HEK293T (cell line): ENCODE results near the gene ME3.

Experiments
- CTCF ChIA-PET: fragments of 350-600 bp; formaldehyde crosslinking; extraction: SDS; loops from one replicate; lab custom pipeline; 2021; ENCODE audit warnings: antibody characterized with exemption, inconsistent platforms; lab: Yijun Ruan, JAX
- POLR2A ChIA-PET: fragments of 350-600 bp; formaldehyde crosslinking; extraction: SDS; loops from one replicate; lab custom pipeline; 2020; ENCODE audit warnings: antibody characterized with exemption, inconsistent platforms; lab: Yijun Ruan, JAX
- DNase-seq: peaks from one replicate; pipeline ENCODE4 v3.0.0; 2012; ENCODE audit warnings: mixed read lengths; ENCODE audit errors: extremely low spot score
- ARNT ChIP-seq: fragments of 450-650 bp; IDR thresholded peaks from 2 replicates; pipeline ENCODE4 v1.6.1; 2017; ENCODE audit warnings: mild to moderate bottlenecking
- BHLHE40 ChIP-seq: fragments of 450-650 bp; IDR thresholded peaks from 2 replicates; pipeline ENCODE4 v1.6.1; 2016; ENCODE audit warnings: mild to moderate bottlenecking, moderate library complexity, borderline replicate concordance
- CTBP1 ChIP-seq: fragments of 450-650 bp; IDR thresholded peaks from 2 replicates; pipeline ENCODE4 v1.6.1; 2016; ENCODE audit warnings: borderline replicate concordance
- ELF4 ChIP-seq: fragments of 450-650 bp; IDR thresholded peaks from 2 replicates; pipeline ENCODE4 v1.6.1; 2017; ENCODE audit warnings: antibody characterized with exemption
- FOXA1 ChIP-seq: fragments of 450-650 bp; IDR thresholded peaks from 2 replicates; pipeline ENCODE4 v1.6.1; 2016; ENCODE audit warnings: mild to moderate bottlenecking
- FOXK2 ChIP-seq: fragments of 450-650 bp; IDR thresholded peaks from 2 replicates; pipeline ENCODE4 v1.6.1; 2016; ENCODE audit warnings: mild to moderate bottlenecking
- FOXM1 ChIP-seq: fragments of 450-650 bp; IDR thresholded peaks from 2 replicates; pipeline ENCODE4 v1.6.1; 2017; ENCODE audit warnings: mild to moderate bottlenecking, borderline replicate concordance
- HDGF ChIP-seq: fragments of 450-650 bp; IDR thresholded peaks from 2 replicates; pipeline ENCODE4 v1.6.1; 2017; ENCODE audit warnings: antibody characterized with exemption, borderline replicate concordance
- L3MBTL2 ChIP-seq: fragments of 450-650 bp; conservative IDR thresholded peaks from 2 replicates; pipeline ENCODE4 v1.6.1; 2016; ENCODE audit warnings: mild to moderate bottlenecking
- LEF1 ChIP-seq: fragments of 450-650 bp; IDR thresholded peaks from 2 replicates; pipeline ENCODE4 v1.6.1; 2017; ENCODE audit warnings: mild to moderate bottlenecking, borderline replicate concordance
- NFRKB ChIP-seq: fragments of 450-650 bp; IDR thresholded peaks from 2 replicates; pipeline ENCODE4 v1.6.1; 2016; ENCODE audit warnings: mild to moderate bottlenecking, moderate library complexity
- PKNOX1 ChIP-seq: fragments of 450-650 bp; IDR thresholded peaks from 2 replicates; pipeline ENCODE4 v1.6.1; 2016
- SP1 ChIP-seq: fragments of 450-650 bp; IDR thresholded peaks from 2 replicates; pipeline ENCODE4 v1.6.1; 2017
- SUZ12 ChIP-seq: fragments of 450-650 bp; IDR thresholded peaks from 2 replicates; pipeline ENCODE4 v1.6.1; 2016; ENCODE audit warnings: mild to moderate bottlenecking
- TARDBP ChIP-seq: fragments of 450-650 bp; IDR thresholded peaks from 2 replicates; pipeline ENCODE4 v1.6.1; 2016
- ZNF384 ChIP-seq: fragments of 450-650 bp; IDR thresholded peaks from 2 replicates; pipeline ENCODE4 v1.6.1; 2016

Gene ME3

GRCh38 chr11:86673872-86674750, 1.7 kb upstream of the ME3 start:
- ChIA-PET CTCF (no interaction called here), POLR2A (no interaction called here)
- DNase-seq = no peak
- TF ChIP-seq TARDBP = no peak
- no peak for TF ChIP-seq ZNF384
- no peak for TF ChIP-seq BHLHE40
- TF ChIP-seq FOXM1 = no peak
- TF ChIP-seq CTBP1 = no peak
- no peak for TF ChIP-seq L3MBTL2
- no peak for TF ChIP-seq NFRKB
- no peak for TF ChIP-seq ARNT
- no peak for TF ChIP-seq SUZ12
- TF ChIP-seq HDGF = no peak
- TF ChIP-seq ELF4 = no peak

GRCh38 chr11:86673055-86673843, 833 bp upstream of the ME3 start:
- ChIA-PET CTCF (no interaction called here), POLR2A (no interaction called here)
- no peak for DNase-seq
- TF ChIP-seq PKNOX1 (no peak), FOXA1 (no peak), HDGF (no peak), SUZ12 (no peak), ZNF384 (no peak), L3MBTL2 (no peak), FOXM1 (no peak), CTBP1 (no peak)

GRCh38 chr11:86671531-86672006, 847 bp downstream of the ME3 start:
- POLR2A ChIA-PET = no interaction called here
- TF ChIP-seq L3MBTL2 (no peak), HDGF (no peak), ARNT (no peak), SUZ12 (no peak), CTBP1 (no peak), BHLHE40 (no peak), ELF4 (no peak), LEF1 (no peak), FOXA1 (no peak), PKNOX1 (no peak), NFRKB (no peak)
- CTCF ChIA-PET = no interaction called here
- DNase-seq = no peak

- CTCF ChIA-PET = no interaction called here
- no peak for DNase-seq
- TF ChIP-seq ELF4 (no peak), HDGF (no peak), L3MBTL2 (no peak), TARDBP (no peak), SUZ12 (no peak), FOXA1 (no peak)
- POLR2A ChIA-PET = no interaction called here
Observed at GRCh38 chr11:86670911-86671310, 1.5 kb downstream of the ME3 start.

- TF ChIP-seq HDGF (no peak), FOXA1 (no peak), LEF1 (no peak), L3MBTL2 (no peak), ELF4 (no peak), PKNOX1 (no peak), FOXK2 (no peak), ZNF384 (no peak), CTBP1 (no peak), BHLHE40 (no peak)
- POLR2A ChIA-PET = no interaction called here
- CTCF ChIA-PET = no interaction called here
- no peak for DNase-seq
Observed at GRCh38 chr11:86670181-86670580, 2.2 kb downstream of the ME3 start.

- no peak for TF ChIP-seq L3MBTL2
- no peak for TF ChIP-seq FOXK2
- no peak for TF ChIP-seq CTBP1
- no peak for TF ChIP-seq ELF4
- no peak for TF ChIP-seq ZNF384
- TF ChIP-seq SUZ12 = no peak
- no peak for TF ChIP-seq TARDBP
- no peak for TF ChIP-seq LEF1
- no peak for TF ChIP-seq FOXM1
- no peak for TF ChIP-seq SP1
- TF ChIP-seq HDGF = no peak
- TF ChIP-seq PKNOX1 = no peak
- no peak for DNase-seq
- ChIA-PET POLR2A (no interaction called here), CTCF (no interaction called here)
Observed at GRCh38 chr11:86669424-86669823, 3.0 kb downstream of the ME3 start.
